H9 (cell line): Measurements from ENCODE around the gene SIPA1L2. TPM values are rescaled to one million over a fixed set of nuclear protein-coding genes. Genes with fewer than 3 reads are reported as not detected.

Experiments
- DNase-seq: peaks from one replicate; pipeline ENCODE4 v3.0.0-alpha.2; 2017
- H2AFZ ChIP-seq: one replicate; pipeline ENCODE4 v1.6.1; 2013; ENCODE audit warnings: mild to moderate bottlenecking, low read length, control low read depth, moderate library complexity
- H2AK5ac ChIP-seq: 2 replicates; pipeline ENCODE4 v1.6.1; 2013; ENCODE audit warnings: low read length, control low read depth, mixed read lengths; ENCODE audit not compliant: insufficient read length
- H2BK120ac ChIP-seq: one replicate; pipeline ENCODE4 v1.6.1; 2013; ENCODE audit warnings: low read depth, mild to moderate bottlenecking, low read length, control low read depth, inconsistent platforms; ENCODE audit not compliant: poor library complexity, severe bottlenecking
- H2BK12ac ChIP-seq: 2 replicates; pipeline ENCODE4 v1.6.1; 2013; ENCODE audit warnings: low read length, control low read depth, mixed read lengths, low read depth; ENCODE audit not compliant: insufficient read length
- H2BK15ac ChIP-seq: 2 replicates; pipeline ENCODE4 v1.6.1; 2013; ENCODE audit warnings: low read depth, low read length, control low read depth
- H2BK20ac ChIP-seq: one replicate; pipeline ENCODE4 v1.6.1; 2013; ENCODE audit warnings: low read depth, mild to moderate bottlenecking, low read length, control low read depth, inconsistent platforms; ENCODE audit not compliant: poor library complexity, severe bottlenecking
- H2BK5ac ChIP-seq: 2 replicates; pipeline ENCODE4 v1.6.1; 2013; ENCODE audit warnings: low read length, control low read depth, mixed read lengths; ENCODE audit not compliant: insufficient read length
- H3K14ac ChIP-seq: 2 replicates; pipeline ENCODE4 v1.6.1; 2013; ENCODE audit warnings: low read length, control low read depth; ENCODE audit not compliant: insufficient read depth
- H3K18ac ChIP-seq: 2 replicates; pipeline ENCODE4 v1.6.1; 2013; ENCODE audit warnings: low read depth, mild to moderate bottlenecking, mixed read lengths, low read length, control low read depth; ENCODE audit not compliant: insufficient read length
- H3K23ac ChIP-seq: 2 replicates; pipeline ENCODE4 v1.6.1; 2013; ENCODE audit warnings: low read length, control low read depth, mixed read lengths, low read depth; ENCODE audit not compliant: insufficient read length
- H3K23me2 ChIP-seq: 2 replicates; pipeline ENCODE4 v1.6.1; 2013; ENCODE audit warnings: low read depth, mild to moderate bottlenecking, mixed read lengths, low read length, control low read depth; ENCODE audit not compliant: insufficient read length, poor library complexity, severe bottlenecking
- H3K27ac ChIP-seq: 2 replicates; pipeline ENCODE4 v1.5.1; 2013; ENCODE audit warnings: low read length, control low read depth, mixed read lengths, low read depth; ENCODE audit not compliant: insufficient read length
- H3K27me3 ChIP-seq: 2 replicates; pipeline ENCODE4 v1.6.1; 2013; ENCODE audit warnings: low read length, control low read depth, inconsistent platforms; ENCODE audit not compliant: insufficient read depth
- H3K4ac ChIP-seq: 2 replicates; pipeline ENCODE4 v1.6.1; 2013; ENCODE audit warnings: low read depth, mild to moderate bottlenecking, control low read depth, inconsistent platforms, low read length, moderate library complexity
- H3K4me1 ChIP-seq: 2 replicates; pipeline ENCODE4 v1.6.1; 2013; ENCODE audit warnings: low read length, control low read depth, inconsistent platforms; ENCODE audit not compliant: insufficient read depth
- H3K4me2 ChIP-seq: 2 replicates; pipeline ENCODE4 v1.6.1; 2013; ENCODE audit warnings: low read length, control low read depth, mixed read lengths; ENCODE audit not compliant: insufficient read length, insufficient read depth
- H3K56ac ChIP-seq: 2 replicates; pipeline ENCODE4 v1.6.1; 2013; ENCODE audit warnings: low read depth, mild to moderate bottlenecking, mixed read lengths, low read length, control low read depth; ENCODE audit not compliant: insufficient read length
- H3K79me1 ChIP-seq: 2 replicates; pipeline ENCODE4 v1.6.1; 2013; ENCODE audit warnings: low read depth, mild to moderate bottlenecking, moderate library complexity, low read length, control low read depth, inconsistent platforms; ENCODE audit not compliant: insufficient read depth, poor library complexity, severe bottlenecking
- H3K79me2 ChIP-seq: 2 replicates; pipeline ENCODE4 v1.6.1; 2013; ENCODE audit warnings: low read length, control low read depth, inconsistent platforms; ENCODE audit not compliant: insufficient read depth
- H3K9ac ChIP-seq: 2 replicates; pipeline ENCODE4 v1.6.1; 2013; ENCODE audit warnings: low read length, control low read depth, mixed read lengths; ENCODE audit not compliant: insufficient read length; ENCODE audit errors: extremely low read depth
- H3K9me3 ChIP-seq: one replicate; pipeline ENCODE4 v1.6.1; 2013; ENCODE audit warnings: low read depth, low read length, inconsistent platforms; ENCODE audit not compliant: control insufficient read depth
- H3T11ph ChIP-seq: one replicate; pipeline ENCODE4 v1.6.1; 2013; ENCODE audit warnings: mild to moderate bottlenecking, low read length, control low read depth, inconsistent platforms
- H4K20me1 ChIP-seq: one replicate; pipeline ENCODE4 v1.6.1; 2013; ENCODE audit not compliant: control insufficient read depth, insufficient read length, insufficient read depth
- H4K5ac ChIP-seq: 2 replicates; pipeline ENCODE4 v1.6.1; 2013; ENCODE audit warnings: low read depth, mild to moderate bottlenecking, mixed read lengths, low read length, control low read depth; ENCODE audit not compliant: insufficient read length
- H4K8ac ChIP-seq: replicated peaks from 2 replicates; pipeline ENCODE4 v1.6.1; 2013; ENCODE audit warnings: low read length, control low read depth, mixed read lengths, low read depth; ENCODE audit not compliant: insufficient read length
- H4K91ac ChIP-seq: 2 replicates; pipeline ENCODE4 v1.6.1; 2013; ENCODE audit warnings: low read depth, mild to moderate bottlenecking, moderate library complexity, mixed read lengths, low read length, control low read depth; ENCODE audit not compliant: insufficient read length
- H3K27ac Mint-ChIP-seq, 3 experiments: 2 replicates in 2 of 3; 3 replicates in 1 of 3; pipeline ENCODE4 v1.8.0; 2020 to 2021; ENCODE audit warnings: mixed read lengths in 3 of 3, mild to moderate bottlenecking in 1 of 3, moderate library complexity in 1 of 3
- H3K27me3 Mint-ChIP-seq: 2 replicates; pipeline ENCODE4 v1.8.0; 2021; ENCODE audit warnings: low read depth, mild to moderate bottlenecking, moderate library complexity, mixed read lengths
- H3K36me3 Mint-ChIP-seq, 3 experiments: 2 replicates in 2 of 3; 3 replicates in 1 of 3; pipeline ENCODE4 v1.8.0; 2020 to 2021; ENCODE audit warnings: low read depth in 3 of 3, mixed read lengths in 3 of 3; ENCODE audit not compliant: insufficient read depth in 1 of 3
- H3K4me1 Mint-ChIP-seq, 2 experiments: 2 replicates each; pipeline ENCODE4 v1.8.0; 2020; ENCODE audit warnings: mixed read lengths in 2 of 2
- H3K4me3 Mint-ChIP-seq, 2 experiments: 2 replicates in 1 of 2; 3 replicates in 1 of 2; pipeline ENCODE4 v1.8.0; 2020 to 2021; ENCODE audit warnings: mild to moderate bottlenecking in 2 of 2, mixed read lengths in 2 of 2, moderate library complexity in 1 of 2
- H3K9me3 Mint-ChIP-seq, 2 experiments: 2 replicates in 1 of 2; 3 replicates in 1 of 2; pipeline ENCODE4 v1.8.0; 2020; ENCODE audit warnings: mild to moderate bottlenecking in 2 of 2, mixed read lengths in 2 of 2, moderate library complexity in 1 of 2
- CTCF ChIP-seq: fragments of 200-600 bp; sonication (generic); conservative IDR thresholded peaks from 3 replicates; pipeline ENCODE4 v1.8.0; 2021; ENCODE audit warnings: antibody characterized with exemption, mild to moderate bottlenecking
- WGBS: extraction: QIAGEN DNeasy Blood & Tissue Kit; methylation state at CpG from one replicate; pipeline ENCODE4 v1.1.7; 2013; ENCODE audit warnings: missing lambda C conversion rate, low lambda C conversion rate, mixed read lengths; ENCODE audit not compliant: insufficient read length; ENCODE audit errors: extremely low coverage; 5-methylcytosine and 5-hydroxymethylcytosine counted together
- total RNA-seq: library from RNA; stranded (reverse); gene quantifications from 2 replicates; pipeline ENCODE4 v1.2.1, GENCODE V29; 2021

The SIPA1L2 gene
- total RNA-seq, 1 experiment from 2014 or later = 5.2 TPM

- no peak for TF ChIP-seq CTCF
- Histone ChIP-seq H3K79me2 (no peaks in the 10 kb centered on the region), H4K5ac (no peak overlapping the region), H3K27ac (no peak overlapping the region), H3K4me2 (no peak overlapping the region), H3K9me3 (no peaks in the 10 kb centered on the region), H2BK12ac (no peak overlapping the region), H3K4ac (no peak overlapping the region), H3K23ac (no peak overlapping the region), H3K23me2 (no peaks in the 10 kb centered on the region), H2AK5ac (no peak overlapping the region), H3K4me1 (no peaks in the 10 kb centered on the region; the same call in 1 of the 2 replicates), H3K9ac (no peak overlapping the region), H2BK5ac (no peak overlapping the region), H3K56ac (no peak overlapping the region), H4K20me1 (no peaks in the 10 kb centered on the region), H4K8ac (no peak overlapping the region), H3K18ac (no peak overlapping the region), H3K27me3 (no peaks in the 10 kb centered on the region), H2BK120ac (no peak overlapping the region), H3T11ph (no peak overlapping the region), H2AFZ (no peak overlapping the region), H3K79me1 (no peaks in the 10 kb centered on the region), H3K14ac (no peak overlapping the region), H2BK15ac (no peak overlapping the region), H4K91ac (no peak overlapping the region), H2BK20ac (no peak overlapping the region)
- Mint-ChIP-seq H3K27ac (no peak overlapping the region), H3K36me3 (no peaks in the 10 kb centered on the region), H3K4me1 (peaks cover 5 to 9% of the 10 kb centered on the region in 2 experiments; a peak in 3 of 4 replicates), H3K4me3 (no peak overlapping the region), H3K27me3 (peaks cover 4% of the 10 kb centered on the region), H3K9me3 (no peaks in the 10 kb centered on the region)
- no peak for DNase-seq
- WGBS = no CpG with 5 or more reads among the region's 5 CpGs
These were observed 25.3 kb upstream of the SIPA1L2 start for GRCh38 chr1:232655028-232655745.
